Heart right ventricle (tissue), 16 donors: ENCODE data around the gene LMAN1. TPM values are rescaled to one million over a fixed set of nuclear protein-coding genes. Genes with fewer than 3 reads are reported as not detected.

Source experiments
- ATAC-seq, 8 donors: fragments of 200-7000 bp; cut with Tn5 transposase; one replicate each; pipeline ENCODE4 v1.9.1; 2020; ENCODE audit warnings: mild to moderate bottlenecking in 8 of 8, moderate library complexity in 8 of 8, moderate number of reproducible peaks in 1 of 8
- DNase-seq, 2 donors: peaks; one replicate each; pipeline ENCODE4 v3.0.0-alpha.2; 2020
- H3K27ac ChIP-seq, 10 donors: fragments of 200-600 bp; sonication (generic) in 2 of 10; one replicate each; pipeline versions ENCODE4 v1.5.0 to v1.8.0; 2020 to 2022; ENCODE audit warnings: mild to moderate bottlenecking in 3 of 10
- H3K27me3 ChIP-seq, 7 donors: fragments of 200-600 bp; one replicate each; pipeline ENCODE4 v1.8.0; 2021 to 2022; ENCODE audit warnings: mild to moderate bottlenecking in 2 of 7
- H3K36me3 ChIP-seq, 9 donors: fragments of 200-600 bp; sonication (generic) in 1 of 9; one replicate each; pipeline versions ENCODE4 v1.5.0 to v1.8.0; 2020 to 2022; ENCODE audit warnings: mild to moderate bottlenecking in 2 of 9
- H3K4me1 ChIP-seq, 9 donors: fragments of 200-600 bp; sonication (generic) in 1 of 9; one replicate each; pipeline versions ENCODE4 v1.5.0 to v1.8.0; 2020 to 2022; ENCODE audit warnings: mild to moderate bottlenecking in 4 of 9
- H3K4me3 ChIP-seq, 10 donors: fragments of 200-600 bp; sonication (generic) in 2 of 10; one replicate each; pipeline versions ENCODE4 v1.5.0 to v1.8.0; 2020 to 2022; ENCODE audit warnings: mild to moderate bottlenecking in 7 of 10, moderate library complexity in 2 of 10
- H3K9me3 ChIP-seq, 11 donors: fragments of 200-600 bp in 10 of 11; sonication (generic) in 2 of 11; one replicate each; pipeline versions ENCODE4 v1.5.0 to v1.8.0; 2013 to 2022; ENCODE audit warnings: mild to moderate bottlenecking in 2 of 11, control low read depth in 1 of 11, moderate library complexity in 1 of 11
- CTCF ChIP-seq, 9 donors: fragments of 200-600 bp; sonication (generic) in 2 of 9; IDR thresholded peaks; one replicate each; pipeline versions ENCODE4 v1.5.0 to v1.8.0; 2021 to 2022; ENCODE audit warnings: antibody characterized with exemption in 9 of 9, mild to moderate bottlenecking in 5 of 9, moderate library complexity in 1 of 9
- WGBS, 2 donors: extraction: QIAGEN DNeasy Blood & Tissue Kit; methylation state at CpG; one replicate each; pipeline ENCODE4 v1.1.7; 2013; ENCODE audit warnings: inconsistent platforms in 1 of 2; 5-methylcytosine and 5-hydroxymethylcytosine counted together
- intact Hi-C, 10 donors: fragments of 100-400 bp; cut with DNase I; formaldehyde crosslinking; loops; one replicate each; pipeline versions ENCODE4 v1.11.1 to v1.14.2; 2022
- polyA plus RNA-seq, 2 donors: library from polyadenylated mRNA; stranded (reverse); fragments of 200-250 nt; gene quantifications; one replicate each; pipeline ENCODE4 v1.2.3, GENCODE V29; 2013
- total RNA-seq, 10 donors: library from RNA; stranded (reverse); fragmentation: NEBNext Ultra II Directional in 3 of 10; extraction: Animal tissue kit (Norgen Biotek cat#: 25700) in 3 of 10; gene quantifications; one replicate each; pipeline versions ENCODE4 v1.2.1 to v1.2.4, GENCODE V29; 2021 to 2023
- donor health status: Arrhythmogenic right ventricular cardiomyopathy.
- donor health status: ischemic (EF 13 %, LVEDD 7.1; RV severe dilation, severe dysfunction).
- donor health status: healthy with polysubstance abuse.
- donor health status: DM: no; HTN: yes; CAD: no.
- donor health status: DM: no; HTN: no; CAD: no.
- donor health status: ischemic (EF 25% LVEDD 6.9; RV normal size, moderate dysfunction).
- donor health status: ischemic (EF 25% LVEDD 5.7; RV mildly dilated, moderate dysfunction).
- donor health status: healthy.
- donor health status: DM: yes; HTN: yes; CAD: no.
- donor health status: Ischemic cardiomyopathy.
- donor health status: ischemic (EF 35%, LVEDD 5.7; RV mildly dilated, moderate dysfunction).
- donor health status: nonischemic (EF 11% LVEDD 7.7; RV severe dilation, severe dysfunction).
- donor health status: DM: yes; HTN: yes; CAD: no.
- donor health status: PGD.
- donor health status: ischemic (EF 29% LVEDD 5.4; RV normal size, mild dysfunction).
- donor health status: nonischemic (EF 23%, LVEDD 6.1; RV moderate dilation, normal function).

Gene LMAN1
- total and polyA plus RNA-seq, 12 donors, result 18.5 to 69.0 (median 54.7) TPM

- ATAC-seq, result no peak
Observed at GRCh38 chr18:59306640-59307039, 52.4 kb downstream of the LMAN1 start.

GRCh38 chr18:59305295-59305694 lies 53.8 kb downstream of the LMAN1 start:
- no peak for TF ChIP-seq CTCF (IDR thresholded peaks at IDR 0.05)
- intact Hi-C loops, result loop anchor here in 8 of 10 donors (5.0 to 10.0 kb wide), 4 partner anchors 60 to 522 kb away; no protein-coding TSS in a partner anchor

More at GRCh38 chr18:59306640-59307039, 52.4 kb downstream of the LMAN1 start:
- Histone ChIP-seq H3K36me3 (no peaks in the 10 kb centered on the region), H3K4me1 (peaks cover 0 to 13% (median 6%) of the 10 kb centered on the region in 9 donors), H3K4me3 (no peak overlapping the region), H3K27me3 (peaks cover 0 to 76% (median 50%) of the 10 kb centered on the region in 7 donors), H3K27ac (no peak overlapping the region), H3K9me3 (no peaks in the 10 kb centered on the region)
- WGBS, 2 donors, result 80 to 84% methylated on average over 6 of the region's 6 CpGs
- intact Hi-C loops, result loop anchor here in 8 of 10 donors (5.0 to 10.0 kb wide), 4 partner anchors 62 to 521 kb away; no protein-coding TSS in a partner anchor
- TF ChIP-seq CTCF (IDR thresholded peaks at IDR 0.05), result no peak
- DNase-seq, result no peak

GRCh38 chr18:59303656-59304195 lies 55.3 kb downstream of the LMAN1 start:
- no peak for TF ChIP-seq CTCF (IDR thresholded peaks at IDR 0.05)
- Histone ChIP-seq H3K27ac (no peak overlapping the region), H3K4me3 (no peak overlapping the region), H3K4me1 (peaks cover 0 to 9% (median 2%) of the 10 kb centered on the region in 9 donors), H3K9me3 (no peaks in the 10 kb centered on the region), H3K36me3 (no peaks in the 10 kb centered on the region), H3K27me3 (peaks cover 0 to 69% (median 36%) of the 10 kb centered on the region in 7 donors)
- DNase-seq, result no peak
- intact Hi-C loops, result loop anchor here in 1 of 10 donors (10.0 kb wide), 1 partner anchor 59 kb away; no protein-coding TSS in a partner anchor
- ATAC-seq, result no peak
- 67 to 77% methylated on average over 9 of the region's 9 CpGs for WGBS, 2 donors

More at GRCh38 chr18:59305295-59305694, 53.8 kb downstream of the LMAN1 start:
- Histone ChIP-seq H3K27me3 (peaks cover 0 to 75% (median 42%) of the 10 kb centered on the region in 7 donors), H3K4me1 (peaks cover 0 to 13% (median 6%) of the 10 kb centered on the region in 9 donors), H3K4me3 (no peak overlapping the region), H3K36me3 (no peaks in the 10 kb centered on the region), H3K27ac (no peak overlapping the region), H3K9me3 (no peaks in the 10 kb centered on the region)
- DNase-seq, result no peak
- 74 to 82% methylated on average over 4 of the region's 4 CpGs for WGBS, 2 donors
- ATAC-seq, result no peak

- peaks cover 0 to 1% (median 0%) of the 10 kb centered on the region in 9 donors for H3K4me1 ChIP-seq
- TF ChIP-seq CTCF (IDR thresholded peaks at IDR 0.05), result no peak
- no peak overlapping the region for H3K27ac ChIP-seq
- intact Hi-C loops, result loop anchor here in 1 of 10 donors (10.0 kb wide), 1 partner anchor 58 kb away; no protein-coding TSS in a partner anchor
- no peak overlapping the region for H3K4me3 ChIP-seq
- 87 to 93% methylated on average over 2 of the region's 2 CpGs for WGBS, 2 donors
- ATAC-seq (no peak), DNase-seq (no peak)
- no peaks in the 10 kb centered on the region for H3K9me3 ChIP-seq
- H3K27me3 ChIP-seq, result peaks cover 0 to 65% (median 32%) of the 10 kb centered on the region in 7 donors
- H3K36me3 ChIP-seq, result no peaks in the 10 kb centered on the region
Observed at GRCh38 chr18:59303006-59303405, 56.1 kb downstream of the LMAN1 start.
